ENCODE results near the gene ARID5A.
A peak's percentile ranks its signal among the peaks of the same experiment; 100 is the strongest.
"Not testable (repeated sequence)": the region's sequence is repeated elsewhere in the genome, so short reads cannot be mapped to it uniquely, and the experiment has no call there.

ARID5A gene, protein sequence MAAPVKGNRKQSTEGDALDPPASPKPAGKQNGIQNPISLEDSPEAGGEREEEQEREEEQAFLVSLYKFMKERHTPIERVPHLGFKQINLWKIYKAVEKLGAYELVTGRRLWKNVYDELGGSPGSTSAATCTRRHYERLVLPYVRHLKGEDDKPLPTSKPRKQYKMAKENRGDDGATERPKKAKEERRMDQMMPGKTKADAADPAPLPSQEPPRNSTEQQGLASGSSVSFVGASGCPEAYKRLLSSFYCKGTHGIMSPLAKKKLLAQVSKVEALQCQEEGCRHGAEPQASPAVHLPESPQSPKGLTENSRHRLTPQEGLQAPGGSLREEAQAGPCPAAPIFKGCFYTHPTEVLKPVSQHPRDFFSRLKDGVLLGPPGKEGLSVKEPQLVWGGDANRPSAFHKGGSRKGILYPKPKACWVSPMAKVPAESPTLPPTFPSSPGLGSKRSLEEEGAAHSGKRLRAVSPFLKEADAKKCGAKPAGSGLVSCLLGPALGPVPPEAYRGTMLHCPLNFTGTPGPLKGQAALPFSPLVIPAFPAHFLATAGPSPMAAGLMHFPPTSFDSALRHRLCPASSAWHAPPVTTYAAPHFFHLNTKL

GRCh38 chr2:96536445-96537065, at the start of gene ARID5A:
Gene ARID5A, plus strand, starts transcription at chr2:96536752. Its CDS starts 75 bp downstream, at chr2:96536827.
- peak; percentile 91 for DNase-seq

GRCh38 chr2:96489261-96489660, 47.3 kb upstream of the ARID5A start:
- DNase-seq: no peak

GRCh38 chr2:96489663-96490062, 46.9 kb upstream of the ARID5A start:
- DNase-seq: peak in 1 of 2 donors; percentile 11

GRCh38 chr2:96491860-96492497, 44.6 kb upstream of the ARID5A start:
- no peak for DNase-seq

GRCh38 chr2:96493072-96493471, 43.5 kb upstream of the ARID5A start:
- DNase-seq: no peak

- no peak for DNase-seq
These were observed 42.4 kb upstream of the ARID5A start for GRCh38 chr2:96494188-96494587.

DNA sequence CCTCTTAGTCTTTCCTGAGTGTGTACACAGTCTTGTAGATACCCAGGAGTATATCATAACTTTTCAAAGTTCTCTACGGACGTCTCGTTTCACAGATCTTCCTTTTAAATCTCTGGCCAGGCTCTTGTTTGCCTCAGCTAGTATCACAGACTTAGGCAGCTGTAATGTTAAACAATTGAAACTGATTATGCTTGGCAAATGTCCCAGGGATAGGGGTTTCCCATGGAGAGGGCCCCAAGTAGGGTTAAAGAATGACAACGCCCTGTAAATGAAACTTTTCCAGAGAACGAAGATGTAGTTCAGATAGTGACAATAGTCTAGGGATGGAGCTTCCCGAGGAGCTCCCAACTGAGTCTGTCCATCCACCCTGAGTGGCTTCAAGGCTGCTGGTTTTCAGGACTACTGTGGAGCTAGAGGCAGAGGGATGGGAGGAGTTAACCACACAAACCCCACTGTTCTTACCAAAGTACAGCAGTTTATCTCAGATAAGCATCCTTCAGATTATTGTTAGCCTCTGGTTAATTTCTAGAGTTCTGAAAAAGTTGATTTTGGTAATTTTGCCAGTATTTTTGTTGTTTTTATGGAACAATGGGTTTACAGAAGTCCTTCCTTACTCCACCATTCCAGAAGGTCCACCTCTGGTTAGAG, 40.4 kb upstream of the ARID5A start:
- no peak for DNase-seq

GRCh38 chr2:96498021-96498431, 38.5 kb upstream of the ARID5A start:
- no peak for DNase-seq

- DNase-seq: not testable (repeated sequence)
These were observed 37.9 kb upstream of the ARID5A start for GRCh38 chr2:96498611-96499010.

DNA sequence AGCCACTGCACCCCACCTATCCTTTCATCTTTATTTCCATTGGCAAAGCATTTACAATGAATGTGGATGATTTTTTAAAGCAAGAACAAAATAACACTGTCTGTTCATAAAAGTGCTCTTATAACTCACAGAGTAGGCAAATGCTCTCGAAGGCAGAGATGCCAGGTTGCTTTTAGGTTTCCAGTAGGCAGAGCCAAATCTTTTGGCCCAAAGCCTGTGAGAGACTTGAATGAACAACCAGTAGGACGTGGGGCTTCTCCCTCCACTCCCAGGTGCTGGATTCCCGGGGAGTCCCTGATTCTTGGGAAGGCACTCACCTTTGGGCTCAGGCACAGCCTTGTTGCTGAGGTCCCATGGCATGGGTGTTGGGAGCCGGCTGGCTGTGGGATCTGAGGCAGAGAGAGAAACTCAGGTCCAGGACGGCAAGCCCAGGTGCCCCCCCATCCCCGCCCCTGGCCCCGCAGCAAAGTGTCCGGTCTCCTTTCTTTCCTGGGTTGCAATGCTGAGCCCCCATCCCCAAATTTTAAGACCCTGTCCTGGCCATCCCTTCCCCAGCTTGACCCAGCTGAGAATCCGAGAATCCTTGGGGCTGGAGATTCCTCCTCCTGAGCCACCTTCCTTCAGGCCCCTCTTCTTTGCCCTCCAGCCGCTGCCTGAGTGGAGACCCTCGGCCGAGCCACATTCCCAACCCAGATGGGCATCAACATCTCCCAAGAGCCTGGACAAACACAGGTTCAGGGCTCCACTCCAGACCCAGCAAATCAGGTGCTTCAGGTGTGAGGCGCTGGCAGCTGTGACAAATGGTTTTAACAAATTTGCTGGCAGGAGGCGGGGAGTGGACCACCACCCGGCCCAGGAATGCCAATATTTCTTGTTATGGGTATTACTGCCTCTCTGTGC, 37.2 kb upstream of the ARID5A start:
- no peak for DNase-seq

GRCh38 chr2:96500385-96501066, 36.0 kb upstream of the ARID5A start:
- DNase-seq: no peak

- DNase-seq: peak; percentile 32 to 37
These were observed 35.1 kb upstream of the ARID5A start for GRCh38 chr2:96501471-96501874.

DNA sequence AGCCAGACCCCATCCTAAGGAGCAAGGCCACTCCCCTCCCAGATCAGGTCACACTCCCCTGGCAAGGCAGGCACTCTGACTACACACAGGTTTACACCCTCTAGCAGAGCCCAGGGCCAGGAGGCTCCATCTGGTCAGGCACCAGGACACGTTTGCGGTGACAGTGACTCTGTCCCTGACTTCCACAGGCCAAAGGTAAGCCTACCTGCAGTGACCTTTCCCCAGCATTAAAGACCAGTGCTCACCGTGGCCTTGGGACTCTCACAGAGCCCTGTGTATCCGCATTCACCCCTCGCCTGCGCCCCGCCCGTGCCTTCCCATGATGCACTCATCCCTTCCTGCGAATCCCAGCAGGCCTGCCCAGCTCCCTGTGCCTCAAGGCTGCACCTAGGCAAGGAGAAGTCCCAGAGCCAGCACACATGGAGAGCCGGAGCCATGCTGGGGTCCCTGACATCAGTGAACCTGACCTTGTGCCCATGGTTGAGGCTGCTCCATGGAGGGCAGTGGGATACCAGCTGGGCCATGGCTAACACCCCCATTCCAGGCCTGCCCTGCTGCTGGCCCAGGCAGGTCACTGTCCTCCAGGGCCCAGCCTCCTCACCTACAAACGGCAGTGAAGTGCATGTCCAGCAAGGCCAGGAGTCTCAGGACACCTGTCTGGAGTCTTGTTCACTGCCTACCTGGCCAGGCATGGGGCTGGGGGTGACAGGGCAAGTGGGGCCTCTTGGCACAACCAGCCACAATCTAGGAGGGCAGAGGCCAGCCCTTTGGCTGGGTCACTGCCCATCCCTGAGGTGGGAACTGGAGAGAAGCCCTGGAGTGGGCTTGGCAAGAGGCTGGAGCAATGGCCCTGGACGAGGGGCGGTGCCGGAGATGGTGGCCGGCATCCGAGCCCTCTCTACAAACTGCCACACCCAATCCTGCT, 34.4 kb upstream of the ARID5A start:
- no peak for DNase-seq

DNA sequence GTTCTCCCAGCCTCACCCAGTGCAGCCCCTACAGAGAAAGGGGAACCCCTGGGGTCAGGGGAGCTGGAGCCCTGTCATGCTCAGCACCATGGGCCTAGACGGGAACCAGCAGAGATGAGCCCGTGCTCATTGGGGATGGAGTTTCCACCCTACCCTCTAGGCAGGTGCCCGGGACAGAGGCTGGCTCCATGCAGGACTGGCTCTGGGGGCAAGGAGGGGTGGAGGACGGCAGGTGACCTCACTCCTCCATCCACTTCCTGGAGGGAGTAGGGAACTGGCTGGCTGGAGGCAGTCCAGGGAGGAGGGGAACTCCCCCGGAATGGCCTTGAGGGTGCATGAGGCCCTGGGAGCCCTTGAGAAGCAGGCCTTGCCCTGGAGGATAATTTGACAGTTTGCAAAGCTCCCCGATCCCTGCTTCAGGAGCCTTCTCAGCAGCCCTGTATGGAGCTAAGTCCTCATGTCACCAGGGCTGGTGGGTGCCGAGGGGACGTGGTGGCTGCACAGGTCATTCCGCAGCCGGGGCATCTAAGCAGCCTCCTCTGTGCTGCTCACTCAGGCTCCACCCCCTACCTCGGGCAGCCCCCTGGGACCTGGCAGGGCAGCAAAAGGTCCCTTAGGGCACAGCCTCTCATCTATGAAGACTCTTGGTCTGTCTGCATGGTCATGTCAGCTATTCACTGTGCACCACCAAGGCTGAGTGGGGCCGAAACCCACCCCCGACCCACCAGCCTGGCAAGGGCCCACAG, 33.5 kb upstream of the ARID5A start:
- DNase-seq: no peak

DNA sequence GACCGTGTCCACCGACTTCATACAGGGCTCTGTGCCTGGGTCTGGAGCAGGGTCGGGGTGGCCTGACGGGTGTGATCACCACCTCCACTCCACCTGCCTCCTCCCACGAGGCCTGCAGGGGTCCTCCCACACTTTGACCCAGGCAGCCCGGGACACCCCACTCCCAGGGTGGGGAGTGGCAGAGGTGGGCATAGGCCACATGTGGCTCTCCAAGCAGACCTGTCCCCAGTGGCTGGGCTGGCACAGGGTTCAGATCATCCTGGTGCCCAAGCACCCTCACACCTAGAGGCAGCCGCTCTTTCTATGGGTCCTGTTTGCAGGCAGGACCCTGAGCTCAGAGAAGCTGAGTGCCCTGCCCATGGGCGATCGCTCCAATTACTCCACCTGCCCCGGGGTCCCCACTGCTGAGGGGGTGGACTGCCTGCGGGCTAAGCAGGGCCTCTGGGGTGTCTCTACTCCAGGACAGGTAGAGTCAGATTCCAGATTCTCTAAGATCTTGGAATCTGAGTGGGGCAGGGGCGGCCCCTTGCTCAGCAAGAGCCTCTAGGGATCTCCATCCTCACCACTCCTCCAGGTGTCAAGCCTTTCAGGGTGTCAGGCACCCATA, 32.8 kb upstream of the ARID5A start:
- DNase-seq: no peak

GRCh38 chr2:96505231-96505889, 31.2 kb upstream of the ARID5A start, which contains the start of gene NEURL3:
Gene NEURL3, minus strand, starts transcription at chr2:96505357. Its CDS starts 71 bp downstream, at chr2:96505286.
- no peak for DNase-seq

- no peak for DNase-seq
These were observed 30.3 kb upstream of the ARID5A start for GRCh38 chr2:96506016-96506906.

Data from CD4-positive, alpha-beta T cell treated with Interleukin-4 for 1 hour (primary cell).